ENCODE measurements around the gene KRAS. TPM values are rescaled to one million over a fixed set of nuclear protein-coding genes. Genes with fewer than 3 reads are reported as not detected.

The KRAS gene
- total RNA-seq, 1 experiment from 2014 or later: 47.5 TPM

DNA sequence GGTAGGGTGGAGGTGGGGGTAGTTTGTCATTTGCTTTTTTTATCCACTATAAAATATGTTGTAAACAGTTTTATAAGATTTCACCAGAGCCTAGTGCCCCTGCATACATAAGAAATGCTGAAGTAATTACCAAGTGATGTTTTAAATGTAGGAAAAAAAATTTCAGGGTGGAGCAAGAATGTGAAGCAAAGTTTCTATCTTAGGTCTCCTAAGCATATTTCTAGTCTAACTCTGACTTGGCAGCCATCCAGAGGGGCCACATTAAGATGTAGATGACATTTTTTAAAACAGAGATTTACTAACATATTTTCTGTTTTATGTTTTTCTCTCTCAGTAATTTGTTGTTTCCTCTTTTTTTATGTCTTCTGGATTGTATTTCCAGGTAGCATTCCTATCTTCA, 15.8 kb upstream of the KRAS start:
- no peaks in the 10 kb centered on the region for H3K79me2 ChIP-seq (ENCODE audit: insufficient read depth, low read length)
- no peaks in the 10 kb centered on the region for H3K27me3 Mint-ChIP-seq (ENCODE audit: low read depth)
- H3K36me3 Mint-ChIP-seq (ENCODE audit: insufficient read depth in 1 of 3, low read depth in 3 of 3): no peaks in the 10 kb centered on the region

More for the DNA sequence above, 15.8 kb upstream of the KRAS start:
- H3K9me3 Mint-ChIP-seq: no peaks in the 10 kb centered on the region
- no peaks in the 10 kb centered on the region for H3K9me3 ChIP-seq (ENCODE audit: control insufficient read depth, low read depth, low read length)
- no peaks in the 10 kb centered on the region for H4K20me1 ChIP-seq (ENCODE audit: control insufficient read depth, insufficient read depth, insufficient read length)
- peaks cover 6% of the 10 kb centered on the region for H3K4me1 ChIP-seq (ENCODE audit: insufficient read depth, low read length)
- no peak overlapping the region for H3K27ac ChIP-seq (ENCODE audit: insufficient read length, low read depth, low read length)
- H3K23me2 ChIP-seq (ENCODE audit: insufficient read length, low read depth, low read length, poor library complexity, severe bottlenecking): no peaks in the 10 kb centered on the region
- TF ChIP-seq, protein P1, sequence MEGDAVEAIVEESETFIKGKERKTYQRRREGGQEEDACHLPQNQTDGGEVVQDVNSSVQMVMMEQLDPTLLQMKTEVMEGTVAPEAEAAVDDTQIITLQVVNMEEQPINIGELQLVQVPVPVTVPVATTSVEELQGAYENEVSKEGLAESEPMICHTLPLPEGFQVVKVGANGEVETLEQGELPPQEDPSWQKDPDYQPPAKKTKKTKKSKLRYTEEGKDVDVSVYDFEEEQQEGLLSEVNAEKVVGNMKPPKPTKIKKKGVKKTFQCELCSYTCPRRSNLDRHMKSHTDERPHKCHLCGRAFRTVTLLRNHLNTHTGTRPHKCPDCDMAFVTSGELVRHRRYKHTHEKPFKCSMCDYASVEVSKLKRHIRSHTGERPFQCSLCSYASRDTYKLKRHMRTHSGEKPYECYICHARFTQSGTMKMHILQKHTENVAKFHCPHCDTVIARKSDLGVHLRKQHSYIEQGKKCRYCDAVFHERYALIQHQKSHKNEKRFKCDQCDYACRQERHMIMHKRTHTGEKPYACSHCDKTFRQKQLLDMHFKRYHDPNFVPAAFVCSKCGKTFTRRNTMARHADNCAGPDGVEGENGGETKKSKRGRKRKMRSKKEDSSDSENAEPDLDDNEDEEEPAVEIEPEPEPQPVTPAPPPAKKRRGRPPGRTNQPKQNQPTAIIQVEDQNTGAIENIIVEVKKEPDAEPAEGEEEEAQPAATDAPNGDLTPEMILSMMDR (conservative IDR thresholded peaks at IDR 0.05): no peak
- H3K4ac ChIP-seq (ENCODE audit: low read depth, low read length): no peak overlapping the region
- peaks cover 19 to 24% of the 10 kb centered on the region in 2 experiments for H3K4me1 Mint-ChIP-seq
- no peak overlapping the region for H3K18ac ChIP-seq (ENCODE audit: insufficient read length, low read depth, low read length)
- no peak overlapping the region for H3K14ac ChIP-seq (ENCODE audit: insufficient read depth, low read length)
- H4K91ac ChIP-seq (ENCODE audit: insufficient read length, low read depth, low read length): no peak overlapping the region
- no peak overlapping the region for H3K9ac ChIP-seq (ENCODE audit: extremely low read depth, insufficient read length, low read length)
- no peak overlapping the region for H2BK15ac ChIP-seq (ENCODE audit: low read depth, low read length)
- H2BK120ac ChIP-seq (ENCODE audit: low read depth, low read length, poor library complexity, severe bottlenecking): no peak overlapping the region
- H3K4me2 ChIP-seq (ENCODE audit: insufficient read depth, insufficient read length, low read length): no peak overlapping the region
- no peak overlapping the region for H3T11ph ChIP-seq (ENCODE audit: low read length)
- no peak overlapping the region for H3K56ac ChIP-seq (ENCODE audit: insufficient read length, low read depth, low read length)
- H3K4me3 Mint-ChIP-seq: no peak overlapping the region
- no peaks in the 10 kb centered on the region for H3K27me3 ChIP-seq (ENCODE audit: insufficient read depth, low read length)
- H2BK12ac ChIP-seq (ENCODE audit: insufficient read length, low read depth, low read length): no peak overlapping the region
- no peak overlapping the region for H2AK5ac ChIP-seq (ENCODE audit: insufficient read length, low read length)
- no peak overlapping the region for H4K5ac ChIP-seq (ENCODE audit: insufficient read length, low read depth, low read length)
- H2BK20ac ChIP-seq (ENCODE audit: low read depth, low read length, poor library complexity, severe bottlenecking): no peak overlapping the region
- H3K79me1 ChIP-seq (ENCODE audit: insufficient read depth, low read depth, low read length, poor library complexity, severe bottlenecking): no peaks in the 10 kb centered on the region
- no peak overlapping the region for H2BK5ac ChIP-seq (ENCODE audit: insufficient read length, low read length)
- no peak overlapping the region for H4K8ac ChIP-seq (replicated peaks; ENCODE audit: insufficient read length, low read depth, low read length)
- no peak overlapping the region for H3K27ac Mint-ChIP-seq
- H2AFZ ChIP-seq (ENCODE audit: low read length): no peak overlapping the region
- H3K23ac ChIP-seq (ENCODE audit: insufficient read length, low read depth, low read length): no peak overlapping the region
- no peak for DNase-seq
